ENCODE measurements around the gene ANKHD1. TPM values are rescaled to one million over a fixed set of nuclear protein-coding genes. Genes with fewer than 3 reads are reported as not detected.

Gene ANKHD1
- total and polyA plus RNA-seq, 2 of the 8 experiments (the other 6 are each of a cell fraction or from before 2014, with no cell fraction given): 69.9 to 108 TPM

GRCh38 chr5:140466981-140467742 lies 65.5 kb downstream of the ANKHD1 start:
- H2BK12ac ChIP-seq (ENCODE audit: low read depth, low read length): no peak overlapping the region
- no peak overlapping the region for H2BK120ac ChIP-seq (replicated peaks; ENCODE audit: low read depth, low read length)
- H4K20me1 ChIP-seq (replicated peaks in 1 of 2; ENCODE audit: control insufficient read depth in 1 of 2, insufficient read depth in 2 of 2, low read length in 2 of 2): peaks cover 0 to 2% of the 10 kb centered on the region in 2 experiments
- H3K79me2 ChIP-seq (ENCODE audit: control insufficient read depth in 1 of 2, insufficient read depth in 2 of 2, low read length in 2 of 2): no peaks in the 10 kb centered on the region
- H2BK15ac ChIP-seq (ENCODE audit: low read length): no peak overlapping the region
- DNase-seq (ENCODE audit: low read depth in 1 of 2, low spot score in 2 of 2): no peak
- no peak overlapping the region for H4K8ac ChIP-seq (ENCODE audit: extremely low read depth, insufficient read depth, low read length)
- ChIA-PET CTCF (ENCODE audit: partially characterized antibody) (interaction anchor here (1.6 to 1.7 kb wide), 2 partner anchors 94 to 104 kb away, joined by 5 to 6 read pairs; no protein-coding TSS in a partner anchor), POLR2A (ENCODE audit: partially characterized antibody) (no interaction called here)
- H3K4ac ChIP-seq (replicated peaks; ENCODE audit: insufficient read length, low read depth, low read length): no peak overlapping the region
- no peak overlapping the region for H2AK5ac ChIP-seq (ENCODE audit: low read depth, low read length)
- 95% methylated on average over 1 of the region's 1 CpG; no CpG with 5 or more reads in 1 of the 2 experiments for WGBS, 2 experiments (ENCODE audit: extremely low coverage in 1 of 2, insufficient coverage in 1 of 2, insufficient read length in 1 of 2, insufficient replicate concordance in 2 of 2, low coverage in 1 of 2, low lambda C conversion rate in 2 of 2, missing lambda C conversion rate in 1 of 2)
- H2BK20ac ChIP-seq (ENCODE audit: low read length): no peak overlapping the region
- H3K9me3 ChIP-seq (ENCODE audit: insufficient read depth in 2 of 2, low read depth in 1 of 2, low read length in 1 of 2): no peaks in the 10 kb centered on the region
- no peak overlapping the region for H3K18ac ChIP-seq (ENCODE audit: extremely low read depth, low read length)
- no peak overlapping the region for H4K91ac ChIP-seq (replicated peaks; ENCODE audit: insufficient read length, low read length)
- no peak overlapping the region for H2BK5ac ChIP-seq (ENCODE audit: low read depth, low read length)
- no peak overlapping the region for H4K5ac ChIP-seq (ENCODE audit: insufficient read length, low read depth, low read length)
- no peak overlapping the region for H3K4me3 ChIP-seq (ENCODE audit: extremely low read depth in 1 of 4, insufficient read depth in 2 of 4, low read depth in 3 of 4, low read length in 4 of 4)
- no peak overlapping the region for H3K4me2 ChIP-seq (ENCODE audit: insufficient read depth in 1 of 2, low read depth in 2 of 2, low read length in 2 of 2)
- H3K36me3 ChIP-seq (ENCODE audit: control insufficient read depth in 2 of 4, insufficient read depth in 4 of 4, low read length in 3 of 4): peaks cover 0 to 30% (median 7%) of the 10 kb centered on the region in 4 experiments; a peak in 5 of 8 replicates
- no peaks in the 10 kb centered on the region for H3K79me1 ChIP-seq (ENCODE audit: low read depth, low read length)
- no peaks in the 10 kb centered on the region for H3K4me1 ChIP-seq (replicated peaks in 1 of 4; ENCODE audit: control insufficient read depth in 3 of 4, insufficient read depth in 4 of 4, low read length in 3 of 4)
- no peak overlapping the region for H3K27ac ChIP-seq (ENCODE audit: low read depth, low read length)
- no peak overlapping the region for H3K23ac ChIP-seq (ENCODE audit: insufficient read length)
- H3K23me2 ChIP-seq (ENCODE audit: low read depth, low read length): no peaks in the 10 kb centered on the region
- H2AFZ ChIP-seq (ENCODE audit: low read length): no peak overlapping the region
- peaks cover 0 to 1% (median 0%) of the 10 kb centered on the region in 4 experiments; a peak in 1 of 7 replicates for H3K27me3 ChIP-seq (replicated peaks in 1 of 4; ENCODE audit: control insufficient read depth in 3 of 4, extremely low read depth in 1 of 4, insufficient read depth in 3 of 4, low read length in 3 of 4)
- TF ChIP-seq CBX5 (IDR thresholded peaks at IDR 0.05; ENCODE audit: low read depth, low read length) (no peak), ASH2L (IDR thresholded peaks at IDR 0.05; ENCODE audit: low read length) (no peak), RXRA (IDR thresholded peaks at IDR 0.05; ENCODE audit: insufficient read depth, low read depth, low read length) (no peak), HDAC2 (IDR thresholded peaks at IDR 0.05; ENCODE audit: borderline replicate concordance in 1 of 2, low read depth in 2 of 2, low read length in 2 of 2) (no peak)
- FAIRE-seq: no peak
- no peak overlapping the region for H3K9ac ChIP-seq (replicated peaks in 1 of 4; ENCODE audit: extremely low read depth in 1 of 4, low read depth in 3 of 4, low read length in 3 of 4)
- no peak overlapping the region for H3K56ac ChIP-seq (replicated peaks; ENCODE audit: insufficient read length, low read depth, low read length)
- no peak overlapping the region for H3K14ac ChIP-seq (ENCODE audit: insufficient read length)

Data from H1 (cell line).